Adipose tissue (tissue), 3 donors: ENCODE results near the gene USP26. TPM values are rescaled to one million over a fixed set of nuclear protein-coding genes. Genes with fewer than 3 reads are reported as not detected.
"Not testable (repeated sequence)": the region's sequence is repeated elsewhere in the genome, so short reads cannot be mapped to it uniquely, and the experiment has no call there.

Source experiments
- H3K27ac ChIP-seq: one replicate; pipeline ENCODE4 v1.5.1; 2013; ENCODE audit warnings: low read depth, low read length
- WGBS, 3 donors: extraction: QIAGEN DNeasy Blood & Tissue Kit; methylation state at CpG; one replicate each; pipeline ENCODE4 v1.1.7; 2013; 5-methylcytosine and 5-hydroxymethylcytosine counted together
- polyA plus RNA-seq, 3 donors: library from polyadenylated mRNA; stranded (reverse); fragments of 200-250 nt; gene quantifications; one replicate each; pipeline ENCODE4 v1.2.3, GENCODE V29; 2013
- donor health status: healthy with polysubstance abuse.
- donor health status: Bipolar disorder and iron deficiency.
- donor health status: healthy.

Gene USP26
- polyA plus RNA-seq, 3 donors = not detected

- 17 to 63% (median 50%) methylated on average over 2 of the region's 2 CpGs for WGBS, 3 donors
- H3K27ac ChIP-seq = no peak overlapping the region
Observed at GRCh38 chrX:133045986-133046385, 50.9 kb downstream of the USP26 start.

- WGBS, 3 donors = 88 to 97% (median 94%) methylated on average over 14 to 28 of the region's 28 CpGs
Observed at GRCh38 chrX:133044145-133044786, 52.6 kb downstream of the USP26 start.

GRCh38 chrX:133042260-133042659 is 54.6 kb downstream of the USP26 start:
- H3K27ac ChIP-seq = no peak overlapping the region
- WGBS, 3 donors = 69 to 95% (median 88%) methylated on average over 2 of the region's 2 CpGs

More at GRCh38 chrX:133044145-133044786, 52.6 kb downstream of the USP26 start:
- H3K27ac ChIP-seq = not testable (repeated sequence)

GRCh38 chrX:133033010-133033409 is 63.9 kb downstream of the USP26 start:
- H3K27ac ChIP-seq = no peak overlapping the region
- WGBS, 3 donors = 48 to 64% (median 59%) methylated on average over 5 of the region's 5 CpGs

GRCh38 chrX:133018229-133018628 is 78.7 kb downstream of the USP26 start:
- 74 to 94% (median 90%) methylated on average over 3 of the region's 3 CpGs for WGBS, 3 donors
- H3K27ac ChIP-seq = no peak overlapping the region

- WGBS, 3 donors = 88 to 94% (median 90%) methylated on average over 3 of the region's 3 CpGs
Observed at GRCh38 chrX:133007458-133007857, 89.5 kb downstream of the USP26 start.

GRCh38 chrX:133005616-133006015 is 91.3 kb downstream of the USP26 start:
- H3K27ac ChIP-seq = no peak overlapping the region
- WGBS, 3 donors = 85 to 100% (median 90%) methylated on average over 1 of the region's 1 CpG

More at GRCh38 chrX:133007458-133007857, 89.5 kb downstream of the USP26 start:
- H3K27ac ChIP-seq = no peak overlapping the region

GRCh38 chrX:133005042-133005441 is 91.9 kb downstream of the USP26 start:
- whole genome bisulfite sequencing, 3 donors = 14 to 17% (median 16%) methylated on average over 2 of the region's 2 CpGs
- H3K27ac ChIP-seq = no peak overlapping the region

GRCh38 chrX:132999209-132999608 is 97.7 kb downstream of the USP26 start:
- H3K27ac ChIP-seq = no peak overlapping the region
- WGBS, 3 donors = 69 to 79% (median 75%) methylated on average over 1 of the region's 1 CpG

GRCh38 chrX:132990835-132991234 is 106.1 kb downstream of the USP26 start:
- 68 to 96% (median 91%) methylated on average over 2 of the region's 2 CpGs for WGBS, 3 donors
- H3K27ac ChIP-seq = no peak overlapping the region

- no peak overlapping the region for H3K27ac ChIP-seq
Observed at GRCh38 chrX:132986556-132986955, 110.4 kb downstream of the USP26 start.

- H3K27ac ChIP-seq = no peak overlapping the region
- 73 to 80% (median 73%) methylated on average over 7 of the region's 7 CpGs for WGBS, 3 donors
Observed at GRCh38 chrX:132984058-132984650, 112.8 kb downstream of the USP26 start.

GRCh38 chrX:132983496-132983895 is 113.4 kb downstream of the USP26 start:
- H3K27ac ChIP-seq = no peak overlapping the region
- 16 to 49% (median 23%) methylated on average over 2 of the region's 2 CpGs for WGBS, 3 donors

GRCh38 chrX:132980035-132980434 is 116.9 kb downstream of the USP26 start:
- not testable (repeated sequence) for H3K27ac ChIP-seq
- WGBS, 3 donors = 91 to 98% (median 97%) methylated on average over 2 of the region's 2 CpGs

Other genes starting within 250 kb of the USP26 start
- gene HS6ST2, start 138.5 kb downstream of the USP26 start, polyA plus RNA-seq = under 1 TPM in 2 of 3 donors, not detected in 1; 0.10 to 0.59 TPM
- gene TFDP3, start 121.2 kb upstream of the USP26 start, polyA plus RNA-seq = not detected